PC-3 (cell line): ENCODE data around the gene CRIP2. TPM values are rescaled to one million over a fixed set of nuclear protein-coding genes. Genes with fewer than 3 reads are reported as not detected.

Source experiments
- ATAC-seq: fragments of 200-7000 bp; cut with Tn5 transposase; 2 replicates; pipeline ENCODE4 v1.9.1; 2020; ENCODE audit warnings: mild to moderate bottlenecking, moderate library complexity
- BruUV-seq: library from RNA; stranded (reverse); fragments of 400-500 nt; replicated peaks from 2 replicates; lab custom pipeline; 2021; lab: Mats Ljungman, UMichigan
- CTCF ChIA-PET: fragments of 300-600 bp; sonication (Branson Sonifier 250); formaldehyde crosslinking; loops from one replicate; lab custom pipeline; 2022; ENCODE audit warnings: antibody characterized with exemption; lab: Charles Lee
- POLR2A ChIA-PET: fragments of 300-600 bp; sonication (Branson Sonifier 250); formaldehyde crosslinking; loops from one replicate; lab custom pipeline; 2022; ENCODE audit warnings: antibody characterized with exemption; ENCODE audit not compliant: unreplicated experiment; lab: Charles Lee
- DNase-seq: peaks from one replicate; pipeline ENCODE4 v3.0.0-alpha.2; 2015
- H2AFZ ChIP-seq: fragments of 300-600 bp; sonication (generic); 2 replicates; pipeline ENCODE4 v1.6.0; 2016; ENCODE audit warnings: antibody characterized with exemption, low read length
- H3F3A ChIP-seq: fragments of 300-600 bp; sonication (generic); one replicate; pipeline ENCODE4 v1.6.0; 2017; ENCODE audit warnings: antibody characterized with exemption, low read length, control low read depth, mild to moderate bottlenecking; ENCODE audit not compliant: unreplicated experiment
- H3K27ac ChIP-seq: fragments of 300-600 bp; sonication (generic); 2 replicates; pipeline ENCODE4 v1.5.1; 2016; ENCODE audit warnings: mild to moderate bottlenecking, low read length
- H3K27me3 ChIP-seq: fragments of 300-600 bp; sonication (generic); 2 replicates; pipeline ENCODE4 v1.6.1; 2016; ENCODE audit warnings: low read length, mixed read lengths
- H3K36me3 ChIP-seq: fragments of 300-600 bp; sonication (generic); 2 replicates; pipeline ENCODE4 v1.6.1; 2016; ENCODE audit warnings: low read depth, mixed run types, low read length, mixed read lengths
- H3K4me1 ChIP-seq: fragments of 300-600 bp; sonication (generic); 2 replicates; pipeline ENCODE4 v1.5.1; 2016; ENCODE audit warnings: low read length; ENCODE audit not compliant: insufficient read depth
- H3K4me2 ChIP-seq: fragments of 300-600 bp; sonication (generic); 2 replicates; pipeline ENCODE4 v1.6.0; 2016; ENCODE audit warnings: low read length
- H3K4me3 ChIP-seq: fragments of 300-600 bp; sonication (generic); 2 replicates; pipeline ENCODE4 v1.5.1; 2016; ENCODE audit warnings: mild to moderate bottlenecking, low read length, mixed read lengths
- H3K79me2 ChIP-seq: fragments of 300-600 bp; sonication (generic); 2 replicates; pipeline ENCODE4 v1.6.1; 2017; ENCODE audit warnings: low read length, mixed read lengths
- H3K9ac ChIP-seq: fragments of 300-600 bp; sonication (generic); 2 replicates; pipeline ENCODE4 v1.6.0; 2016; ENCODE audit warnings: mild to moderate bottlenecking, low read length
- H3K9me2 ChIP-seq: fragments of 300-600 bp; sonication (generic); replicated peaks from 2 replicates; pipeline ENCODE4 v1.6.1; 2016; ENCODE audit warnings: mixed run types, low read length, mixed read lengths
- H3K9me3 ChIP-seq: fragments of 300-600 bp; sonication (generic); 2 replicates; pipeline ENCODE4 v1.6.1; 2016; ENCODE audit warnings: low read length, mixed read lengths
- H4K20me1 ChIP-seq: fragments of 300-600 bp; sonication (generic); 2 replicates; pipeline ENCODE4 v1.6.1; 2016; ENCODE audit warnings: low read length, mixed read lengths
- EZH2 ChIP-seq: fragments of 300-600 bp; sonication (generic); IDR thresholded peaks from one replicate; pipeline ENCODE4 v1.6.1; 2017; ENCODE audit warnings: antibody characterized with exemption, mild to moderate bottlenecking, low read length; ENCODE audit not compliant: unreplicated experiment
- EZH2phosphoT487 ChIP-seq: fragments of 300-600 bp; sonication (generic); IDR thresholded peaks from 2 replicates; pipeline ENCODE4 v1.6.1; 2018; ENCODE audit warnings: mild to moderate bottlenecking, antibody characterized with exemption, low read length, borderline replicate concordance
- intact Hi-C: fragments of 100-400 bp; cut with micrococcal nuclease; formaldehyde crosslinking; loops from 2 replicates; pipeline ENCODE4 v1.9.0; 2023
- total RNA-seq: library from RNA; depleted of rRNA; stranded (reverse); fragments of >200 nt; gene quantifications from 2 replicates; pipeline ENCODE4 v1.2.3, GENCODE V29; 2014
- TF ChIP-seq, protein P1 (sequence below): fragments of 300-600 bp; sonication (generic); conservative IDR thresholded peaks from 2 replicates; pipeline ENCODE4 v1.5.1; 2017; ENCODE audit warnings: antibody characterized with exemption, low read depth, mild to moderate bottlenecking, low read length

CRIP2 gene
- total RNA-seq, 1 experiment from 2014 or later: 100 TPM

DNA sequence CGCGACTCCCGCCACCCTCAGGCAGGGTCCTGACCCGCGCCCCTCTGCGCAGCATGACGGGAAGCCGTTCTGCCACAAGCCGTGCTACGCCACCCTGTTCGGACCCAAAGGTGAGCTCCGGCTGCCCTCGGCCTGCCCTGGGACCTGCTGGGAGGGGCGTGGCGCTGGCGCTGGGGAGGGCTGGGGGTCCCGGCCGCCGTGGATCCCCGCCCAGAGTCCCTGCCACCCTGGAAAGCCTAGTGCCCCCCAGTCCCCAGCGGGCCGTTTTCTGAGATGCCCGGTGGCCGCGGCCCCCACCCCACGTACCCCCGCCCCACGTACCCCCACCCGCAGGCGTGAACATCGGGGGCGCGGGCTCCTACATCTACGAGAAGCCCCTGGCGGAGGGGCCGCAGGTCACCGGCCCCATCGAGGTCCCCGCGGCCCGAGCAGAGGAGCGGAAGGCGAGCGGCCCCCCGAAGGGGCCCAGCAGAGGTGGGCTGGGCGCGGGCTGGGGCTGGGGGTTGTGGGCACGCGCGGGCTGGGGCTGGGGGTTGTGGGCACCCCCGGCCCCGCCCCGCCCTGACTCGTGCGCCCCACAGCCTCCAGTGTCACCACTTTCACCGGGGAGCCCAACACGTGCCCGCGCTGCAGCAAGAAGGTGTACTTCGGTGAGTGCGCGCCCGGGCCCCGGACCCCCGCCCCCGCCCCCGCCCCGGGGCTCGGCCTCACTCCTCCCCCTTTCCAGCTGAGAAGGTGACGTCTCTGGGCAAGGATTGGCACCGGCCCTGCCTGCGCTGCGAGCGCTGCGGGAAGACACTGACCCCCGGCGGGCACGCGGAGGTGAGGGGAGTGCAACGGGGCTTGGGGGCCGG is 4.0 kb downstream of the CRIP2 start:
- Histone ChIP-seq H3K27me3 (no peaks in the 10 kb centered on the region), H3K9me2 (no peaks in the 10 kb centered on the region), H3K79me2 (peaks cover 8% of the 10 kb centered on the region), H3F3A (no peaks in the 10 kb centered on the region), H3K36me3 (no peaks in the 10 kb centered on the region), H3K4me3 (no peak overlapping the region), H3K9ac (no peak overlapping the region), H3K4me2 (no peak overlapping the region), H3K4me1 (peaks cover 54% of the 10 kb centered on the region), H4K20me1 (no peaks in the 10 kb centered on the region), H2AFZ (no peak overlapping the region), H3K9me3 (no peaks in the 10 kb centered on the region), H3K27ac (no peak overlapping the region)
- ChIA-PET POLR2A (no interaction called here), CTCF (no interaction called here)
- ATAC-seq: no peak
- BruUV-seq: no TSS peak
- no peak for TF ChIP-seq EZH2phosphoT487
- intact Hi-C loops: no loop called here
- DNase-seq: no peak

DNA sequence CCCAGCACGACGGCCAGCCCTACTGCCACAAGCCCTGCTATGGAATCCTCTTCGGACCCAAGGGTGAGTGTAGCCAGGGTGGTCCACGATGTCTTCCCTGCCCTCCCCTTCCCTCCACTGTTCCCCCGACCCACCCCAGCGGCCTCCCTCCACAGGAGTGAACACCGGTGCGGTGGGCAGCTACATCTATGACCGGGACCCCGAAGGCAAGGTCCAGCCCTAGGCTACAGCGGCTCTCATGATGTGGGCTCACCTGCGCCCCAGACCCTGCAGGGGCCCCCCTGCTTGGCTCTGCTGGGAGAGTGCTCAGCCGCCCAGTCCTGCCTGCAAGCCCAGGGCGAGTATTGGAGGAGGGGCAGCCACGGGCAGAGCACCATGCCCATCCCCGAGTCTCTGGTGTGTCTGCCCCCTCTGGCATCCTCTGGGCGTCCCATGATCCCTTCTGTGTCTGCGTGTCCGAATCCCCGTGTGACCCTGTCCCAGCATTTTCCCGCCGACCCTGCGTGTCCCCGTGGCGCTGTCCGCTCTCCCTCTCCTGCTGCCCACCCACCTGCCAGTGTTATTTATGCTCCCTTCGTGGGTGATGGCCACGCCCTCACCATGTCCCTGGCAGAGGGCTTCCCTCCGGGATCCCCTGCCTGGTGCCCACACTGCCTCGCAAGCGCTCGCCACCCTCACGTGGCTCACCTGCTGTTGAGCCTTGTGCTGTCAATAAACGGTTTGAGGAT is 5.0 kb downstream of the CRIP2 start:
- intact Hi-C loops: no loop called here
- no peak overlapping the region for H3K9ac ChIP-seq
- H3K9me2 ChIP-seq: no peaks in the 10 kb centered on the region
- ChIA-PET POLR2A (no interaction called here), CTCF (no interaction called here)
- TF ChIP-seq EZH2: no peak
- TF ChIP-seq, protein P1, sequence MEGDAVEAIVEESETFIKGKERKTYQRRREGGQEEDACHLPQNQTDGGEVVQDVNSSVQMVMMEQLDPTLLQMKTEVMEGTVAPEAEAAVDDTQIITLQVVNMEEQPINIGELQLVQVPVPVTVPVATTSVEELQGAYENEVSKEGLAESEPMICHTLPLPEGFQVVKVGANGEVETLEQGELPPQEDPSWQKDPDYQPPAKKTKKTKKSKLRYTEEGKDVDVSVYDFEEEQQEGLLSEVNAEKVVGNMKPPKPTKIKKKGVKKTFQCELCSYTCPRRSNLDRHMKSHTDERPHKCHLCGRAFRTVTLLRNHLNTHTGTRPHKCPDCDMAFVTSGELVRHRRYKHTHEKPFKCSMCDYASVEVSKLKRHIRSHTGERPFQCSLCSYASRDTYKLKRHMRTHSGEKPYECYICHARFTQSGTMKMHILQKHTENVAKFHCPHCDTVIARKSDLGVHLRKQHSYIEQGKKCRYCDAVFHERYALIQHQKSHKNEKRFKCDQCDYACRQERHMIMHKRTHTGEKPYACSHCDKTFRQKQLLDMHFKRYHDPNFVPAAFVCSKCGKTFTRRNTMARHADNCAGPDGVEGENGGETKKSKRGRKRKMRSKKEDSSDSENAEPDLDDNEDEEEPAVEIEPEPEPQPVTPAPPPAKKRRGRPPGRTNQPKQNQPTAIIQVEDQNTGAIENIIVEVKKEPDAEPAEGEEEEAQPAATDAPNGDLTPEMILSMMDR: no peak
- TF ChIP-seq EZH2phosphoT487: no peak
- no peaks in the 10 kb centered on the region for H3K36me3 ChIP-seq
- DNase-seq: no peak
- peaks cover 8% of the 10 kb centered on the region for H3K79me2 ChIP-seq
- no peak overlapping the region for H3K4me3 ChIP-seq
- H3K4me1 ChIP-seq: peaks cover 56% of the 10 kb centered on the region
- no peaks in the 10 kb centered on the region for H4K20me1 ChIP-seq
- no peak overlapping the region for H3K4me2 ChIP-seq
- no peaks in the 10 kb centered on the region for H3K9me3 ChIP-seq
- no peaks in the 10 kb centered on the region for H3K27me3 ChIP-seq
- no peaks in the 10 kb centered on the region for H3F3A ChIP-seq
- no peak for ATAC-seq
- no peak overlapping the region for H2AFZ ChIP-seq
- BruUV-seq: TSS peak; percentile 27
- no peak overlapping the region for H3K27ac ChIP-seq

- Histone ChIP-seq H3K4me2 (peak overlapping the region; percentile 99; the same call in 1 of the 2 replicates), H3K36me3 (no peaks in the 10 kb centered on the region), H3K4me1 (peaks cover 55% of the 10 kb centered on the region), H3K9ac (no peak overlapping the region; the same call in 1 of the 2 replicates), H3K27ac (peak overlapping the region; percentile 100), H4K20me1 (no peaks in the 10 kb centered on the region), H3K9me3 (no peaks in the 10 kb centered on the region), H2AFZ (no peak overlapping the region), H3K79me2 (peaks cover 8% of the 10 kb centered on the region), H3K9me2 (no peaks in the 10 kb centered on the region), H3K4me3 (no peak overlapping the region), H3F3A (no peaks in the 10 kb centered on the region), H3K27me3 (no peaks in the 10 kb centered on the region)
- TF ChIP-seq EZH2: no peak
- TF ChIP-seq, protein P1: no peak
- TF ChIP-seq EZH2phosphoT487: no peak
- CTCF ChIA-PET: interaction anchor here (0.6 to 1.9 kb wide), 5 partner anchors 9 to 88 kb away, joined by 3 to 24 read pairs (median 10); partner anchors contain the start of gene TEDC1
- intact Hi-C loops: no loop called here
- no peak for DNase-seq
- no TSS peak for BruUV-seq
- POLR2A ChIA-PET: interaction anchor here (1.0 to 1.8 kb wide), 2 partner anchors 10 to 58 kb away, joined by 3 to 18 read pairs; no protein-coding TSS in a partner anchor
- no peak for ATAC-seq
Measured at GRCh38 chr14:105480199-105480746, 5.7 kb downstream of the CRIP2 start.
